Middle frontal gyrus (tissue), 1 donor: Measurements from ENCODE around the gene RBPJL.

ENCODE experiments used
- DNase-seq: peaks from one replicate; pipeline ENCODE4 v3.0.0-alpha.2; 2015; ENCODE audit warnings: low spot score; ENCODE audit errors: extremely low spot score

The RBPJL gene

DNA sequence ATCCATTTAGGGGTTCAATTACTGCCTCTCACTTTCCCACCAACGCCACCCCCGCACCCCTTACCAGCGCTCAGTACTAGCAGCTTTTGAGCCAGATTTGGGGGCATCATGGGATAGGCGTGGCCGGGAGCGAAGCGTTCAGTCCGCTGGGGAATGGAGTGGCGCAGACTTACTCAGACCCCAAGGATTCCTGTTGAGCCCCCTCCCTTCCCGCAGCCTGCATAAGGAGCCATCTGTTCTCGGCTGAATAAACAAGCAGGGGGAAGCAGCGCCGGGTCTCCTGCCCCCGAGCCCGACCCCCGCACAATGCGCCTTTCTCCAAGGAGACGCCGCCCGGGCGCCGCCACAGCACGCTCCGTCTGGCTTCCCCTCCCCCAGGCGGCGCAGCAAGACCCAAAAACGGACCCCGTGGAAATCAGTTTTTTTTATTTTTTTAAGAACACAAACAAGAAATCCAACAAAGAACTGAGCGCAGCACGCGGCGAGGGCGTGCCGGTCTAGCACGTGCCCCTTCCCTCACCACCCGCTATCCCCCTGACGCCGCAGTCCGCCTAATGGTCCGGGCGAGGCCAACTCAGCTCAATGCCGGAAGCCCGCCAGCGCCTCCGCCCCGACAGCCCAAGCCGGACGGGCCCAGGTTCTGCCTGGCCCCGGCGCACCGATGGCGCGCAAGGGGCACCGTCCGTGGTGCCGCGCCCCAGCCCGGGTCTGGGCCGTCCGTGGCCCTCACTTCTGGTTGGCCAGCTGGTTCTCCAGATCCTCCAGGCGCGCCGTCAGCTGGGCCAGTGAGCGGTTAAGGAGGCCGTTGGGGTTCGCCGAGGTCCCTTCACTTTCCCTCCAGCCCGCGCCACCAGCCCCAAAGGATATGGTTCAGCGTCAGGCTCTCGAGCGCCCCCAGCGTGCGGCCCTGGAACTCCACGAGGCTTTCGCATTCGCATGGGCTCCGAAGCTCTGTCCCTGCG lies 13.3 kb upstream of the RBPJL start:
- peak; percentile 57 for DNase-seq

DNA sequence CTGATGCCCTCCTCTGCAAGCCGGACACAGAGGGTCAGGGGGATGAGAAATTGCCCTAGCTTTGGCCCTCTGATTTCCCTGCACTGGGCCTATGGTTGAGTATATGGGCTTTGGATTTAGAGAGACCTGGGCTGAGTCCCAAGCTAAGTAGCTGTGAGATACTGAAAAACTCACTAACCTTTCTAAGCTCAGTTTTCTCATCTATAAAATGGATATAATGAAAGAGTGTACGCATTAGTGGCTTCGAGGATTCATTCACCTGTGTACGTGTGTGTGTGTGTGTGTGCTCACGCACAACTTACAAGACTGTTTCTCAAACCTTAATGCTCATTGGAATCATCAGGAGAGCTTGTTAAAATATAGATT lies 12.7 kb upstream of the RBPJL start:
- no peak for DNase-seq

DNA sequence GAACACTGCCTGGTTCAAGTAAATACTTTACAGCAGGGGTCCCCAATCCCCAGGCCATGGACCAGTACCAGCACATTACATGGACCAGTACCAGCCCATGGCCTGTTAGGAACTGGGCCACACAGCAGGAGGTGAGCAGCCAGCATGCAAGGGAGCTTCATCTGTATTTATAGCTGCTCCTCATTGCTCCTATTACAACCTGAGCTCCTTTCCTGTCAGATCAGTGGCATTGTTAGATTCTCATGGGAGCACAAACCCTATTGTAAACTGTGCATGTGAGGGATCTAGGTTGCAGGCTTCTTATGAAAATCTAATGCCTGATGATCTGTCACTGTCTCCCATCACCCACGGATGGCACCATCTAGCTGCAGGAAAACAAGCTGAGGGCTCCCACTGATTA lies 12.0 kb upstream of the RBPJL start:
- no peak for DNase-seq

DNA sequence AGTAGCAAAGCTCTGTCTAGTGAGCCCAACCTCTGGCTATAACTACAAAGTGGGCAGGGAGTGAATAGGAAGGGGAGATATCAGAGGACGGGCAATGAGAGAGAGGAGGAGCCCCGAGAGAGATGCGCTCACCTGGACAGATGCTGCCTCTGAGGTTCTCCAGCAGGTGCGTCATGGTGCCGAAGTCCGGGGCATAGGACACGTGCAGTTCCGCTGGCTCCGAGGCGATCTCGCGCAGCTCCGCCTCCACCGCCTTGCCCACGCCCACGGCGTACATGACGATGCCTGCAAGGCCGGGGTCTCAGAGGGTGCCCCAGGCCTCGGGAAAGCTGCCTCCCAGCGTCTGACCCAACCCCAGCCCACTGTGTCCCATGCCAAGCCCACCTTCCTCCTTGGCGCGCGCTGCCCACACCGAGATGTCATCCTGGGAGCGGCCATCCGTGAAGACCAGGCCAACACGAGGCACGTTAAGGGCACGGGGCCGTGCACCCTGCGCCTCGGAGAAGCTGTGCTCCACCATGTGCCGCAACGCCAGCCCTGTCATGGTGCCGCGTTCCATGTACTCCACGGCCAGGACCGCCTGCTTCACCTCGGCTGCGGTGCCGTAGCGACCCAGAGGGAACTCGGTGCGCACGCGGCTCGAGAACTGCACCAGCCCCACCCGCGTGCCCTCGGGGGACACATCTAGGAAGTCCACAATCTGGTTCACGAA lies 8.7 kb upstream of the RBPJL start:
- DNase-seq: no peak

DNA sequence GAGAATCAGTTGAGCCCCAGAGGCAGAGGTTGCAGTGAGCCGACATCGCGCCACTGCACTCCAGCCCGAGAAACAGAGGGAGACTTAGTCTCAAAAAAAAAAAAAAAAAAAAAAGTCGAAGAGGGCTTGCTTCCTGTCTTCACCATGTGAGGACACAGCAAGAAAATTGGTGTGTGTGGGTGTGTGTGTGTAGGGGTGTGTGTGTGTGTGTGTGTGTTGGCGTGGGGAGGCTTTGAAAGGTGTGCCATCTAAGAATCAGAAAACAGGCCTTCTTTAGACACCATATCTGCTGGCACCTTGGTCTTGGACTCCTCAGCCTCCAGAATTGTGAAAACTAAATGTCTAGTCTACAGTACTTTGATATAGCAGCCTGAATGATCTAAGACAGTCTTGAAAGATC lies 6.9 kb upstream of the RBPJL start:
- DNase-seq: no peak

DNA sequence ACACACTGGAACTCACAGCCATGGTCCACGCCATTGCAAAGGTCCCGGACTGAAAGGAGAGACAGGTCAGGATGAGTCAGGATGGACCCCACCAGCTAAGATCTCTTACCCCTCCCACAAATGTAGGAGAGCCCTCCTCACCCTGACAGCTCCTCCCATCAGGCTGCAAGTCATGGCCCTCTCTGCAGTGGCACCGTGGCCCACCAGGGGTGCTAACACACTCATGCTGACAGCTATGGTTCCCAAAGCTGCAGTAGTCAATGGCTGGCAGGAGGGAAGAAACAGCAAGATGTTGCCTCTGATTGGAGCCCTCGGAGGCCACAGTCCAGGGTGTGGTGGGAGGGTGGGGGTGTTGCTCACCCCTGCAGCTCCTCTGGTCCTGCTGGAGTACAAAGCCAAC lies 5.7 kb upstream of the RBPJL start:
- DNase-seq: no peak

DNA sequence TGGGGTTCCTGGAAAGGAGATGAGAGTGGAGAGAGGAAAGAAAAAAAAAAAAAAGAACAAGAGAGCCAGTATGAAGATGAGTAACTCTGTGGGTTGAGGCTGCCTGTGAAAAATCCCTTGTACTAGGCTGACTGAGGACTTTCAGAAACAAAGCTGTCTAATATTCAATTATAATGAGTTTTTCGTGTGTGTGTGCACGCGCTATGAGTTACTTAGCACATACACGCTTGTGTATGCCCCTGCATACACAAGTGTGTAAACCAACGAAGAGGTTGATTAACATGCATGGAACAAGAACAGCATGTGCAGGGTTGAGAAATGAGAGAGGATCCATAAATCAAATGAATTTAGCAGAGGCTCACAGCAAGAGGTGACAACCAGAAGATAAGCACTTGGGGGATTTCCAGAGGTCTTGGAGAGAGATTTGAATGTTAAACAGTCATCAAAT lies 4.8 kb upstream of the RBPJL start:
- DNase-seq: no peak

DNA sequence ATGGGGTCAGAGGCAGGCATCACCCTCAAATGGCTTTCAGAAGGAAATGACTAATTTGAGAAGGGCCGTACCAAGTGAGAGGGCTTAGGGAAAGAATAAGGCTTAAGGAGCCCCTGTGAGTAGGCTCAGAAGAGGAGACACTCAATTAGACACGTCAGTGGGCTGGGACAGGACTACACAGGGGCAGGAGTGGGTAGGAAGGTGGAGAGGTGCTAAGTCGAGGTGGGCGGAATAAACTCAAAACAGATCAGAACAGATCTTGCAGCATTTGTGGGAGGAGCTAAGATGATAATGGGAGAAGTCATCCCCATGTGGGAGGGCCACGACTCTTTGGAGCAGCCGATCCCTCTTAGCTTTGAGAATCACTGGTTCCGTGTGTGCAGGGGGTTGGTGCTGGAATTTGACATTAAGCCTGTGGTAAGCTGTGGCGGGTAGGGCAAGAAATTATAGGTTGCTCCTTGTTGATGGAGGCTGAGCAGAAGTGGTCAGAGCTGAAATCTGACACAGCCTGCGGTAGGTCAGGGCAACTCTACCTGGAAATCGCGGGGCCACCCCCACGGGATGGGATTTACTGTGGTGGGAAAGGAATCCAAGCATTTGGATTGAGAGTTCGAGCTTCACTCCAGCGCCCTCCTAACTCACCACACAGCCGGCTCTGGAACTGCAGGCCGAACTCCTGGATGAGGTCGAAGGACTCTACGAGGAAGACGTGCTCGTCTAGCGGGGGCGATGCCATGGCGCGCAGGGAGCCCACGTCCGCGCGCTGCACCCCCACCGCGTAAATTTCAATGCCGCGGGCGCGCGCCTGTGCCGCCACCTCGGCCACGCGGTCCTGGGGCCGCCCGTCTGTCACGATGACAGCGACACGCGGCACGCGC lies 2.8 kb upstream of the RBPJL start:
- no peak for DNase-seq

DNA sequence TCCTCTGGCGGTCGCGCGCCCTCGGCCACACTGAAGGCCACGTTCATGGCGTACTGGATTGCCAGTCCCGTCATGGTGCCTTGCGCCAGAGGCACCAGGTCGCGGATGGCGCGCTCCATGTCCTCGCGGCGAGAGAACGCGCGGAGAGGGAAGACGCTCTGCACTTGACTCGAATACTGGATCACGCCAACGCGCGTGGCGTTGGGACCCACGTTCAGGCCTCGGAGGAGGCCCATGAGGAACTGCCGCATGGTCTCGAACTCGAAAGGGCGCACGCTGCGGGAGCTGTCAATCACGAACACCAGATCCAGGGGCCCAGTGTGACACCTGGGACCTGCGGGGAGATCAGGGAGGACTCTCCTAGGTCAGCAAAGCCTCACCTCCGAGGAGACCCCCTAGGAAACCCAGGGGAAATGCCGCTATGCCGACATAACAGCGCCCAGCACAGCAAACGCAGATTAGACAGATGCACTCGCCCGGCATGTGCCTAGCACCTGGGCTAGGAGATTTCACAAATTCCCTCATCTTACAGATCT lies 2.1 kb upstream of the RBPJL start:
- no peak for DNase-seq

DNA sequence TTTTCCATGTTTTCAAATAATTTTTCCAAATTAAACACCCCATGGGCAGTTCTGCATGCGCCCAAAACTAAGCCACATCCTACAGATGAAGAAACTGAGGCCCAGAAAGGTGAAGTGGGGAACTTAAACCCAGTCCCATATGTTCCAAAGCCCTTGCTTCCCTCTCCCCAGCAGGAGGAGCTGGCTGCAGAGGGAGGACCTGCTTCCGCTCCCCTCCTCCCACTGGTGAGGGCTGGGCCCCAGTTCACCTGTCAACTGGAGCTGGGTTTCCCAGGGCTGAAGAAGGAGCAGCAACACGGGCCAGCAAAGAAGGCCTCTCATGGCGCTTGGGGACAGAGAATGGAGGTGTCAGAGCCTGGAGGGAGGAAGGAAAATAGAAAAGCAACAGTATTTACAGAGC lies 1.4 kb upstream of the RBPJL start:
- DNase-seq: no peak

DNA sequence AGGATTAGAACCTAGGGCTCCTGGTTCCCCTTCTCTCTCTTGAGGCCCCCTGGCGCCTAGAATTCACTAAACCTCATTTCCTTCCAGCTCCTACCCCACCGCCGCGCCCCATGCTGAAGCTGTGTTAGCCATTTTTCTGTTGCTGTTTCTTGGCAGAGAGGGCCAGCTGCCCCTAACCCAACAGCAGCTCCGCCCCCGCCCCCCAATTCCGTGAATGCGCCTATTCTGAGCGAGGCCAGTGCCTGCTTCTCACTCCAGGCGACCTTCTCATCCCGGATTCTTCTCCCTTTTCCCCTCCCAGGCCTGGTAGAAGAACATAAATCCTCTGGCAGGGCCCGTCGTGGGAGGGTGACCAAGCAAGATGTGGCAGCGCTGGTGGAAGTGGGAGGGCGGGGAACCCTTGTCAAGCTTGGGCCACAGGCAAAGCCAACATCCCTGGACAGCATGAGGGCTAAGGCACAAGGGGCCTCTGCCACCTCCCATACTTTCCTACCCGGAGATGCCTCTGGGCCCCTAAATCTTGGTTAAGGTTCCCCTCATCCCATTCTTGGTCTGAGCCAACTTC lies 518 bp downstream of the RBPJL start:
- DNase-seq: no peak

DNA sequence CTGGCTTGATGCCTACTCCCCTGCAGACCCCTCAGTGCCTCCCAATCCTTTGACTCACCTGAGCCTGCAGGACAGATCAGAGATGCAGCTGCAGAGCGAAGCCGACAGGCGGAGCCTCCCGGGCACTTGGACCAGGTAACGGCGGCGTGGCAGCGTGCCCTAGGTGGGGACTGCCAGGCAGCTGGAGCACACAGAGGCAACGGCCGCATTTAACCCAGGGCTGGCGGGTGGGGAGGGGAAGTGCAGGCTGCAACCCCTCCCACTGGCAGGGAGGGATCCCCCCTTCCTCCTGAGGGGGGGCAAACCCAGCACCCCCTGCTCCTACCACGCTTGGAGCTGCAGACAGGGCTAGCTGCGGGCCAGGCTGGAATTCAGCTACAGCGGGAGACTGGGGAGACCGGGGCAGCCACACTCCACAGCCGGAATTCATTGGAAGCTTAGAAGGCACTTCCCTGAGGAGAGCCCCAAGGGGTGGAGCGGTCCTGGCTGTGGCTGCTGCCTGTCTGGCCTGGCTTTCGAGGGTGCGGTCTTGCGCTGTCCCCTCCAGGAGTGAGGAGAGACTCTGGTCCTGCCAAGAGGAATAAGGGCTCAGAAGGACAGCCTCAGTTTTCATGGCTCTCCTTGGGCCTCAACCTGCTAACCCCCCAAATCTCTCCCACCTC lies 1.6 kb downstream of the RBPJL start, which contains the start of gene MATN4:
TSS of gene MATN4 (minus strand) at position 183 of the 662 bp plus-strand sequence. CDS start 2,717 bp downstream, outside the sequence.
- no peak for DNase-seq

DNA sequence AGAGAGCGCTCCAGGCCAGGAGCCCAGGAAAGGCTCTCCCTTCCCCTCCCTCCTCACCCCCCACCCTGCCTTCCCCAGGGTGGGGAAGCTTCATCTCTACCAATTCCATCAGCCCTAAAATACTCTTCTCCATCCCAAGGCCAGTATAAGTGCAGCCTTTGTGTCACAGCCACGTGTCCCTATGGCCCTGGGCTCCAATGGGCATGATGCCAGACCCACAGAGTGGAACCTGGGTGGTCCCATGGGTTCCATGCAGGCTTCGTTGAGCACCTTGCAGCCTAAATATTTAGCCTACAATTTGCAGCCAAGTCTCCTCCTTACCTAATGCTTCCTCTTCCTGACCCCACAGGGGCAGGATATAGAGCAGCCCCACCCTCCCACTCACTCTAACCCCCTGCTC lies 2.4 kb downstream of the RBPJL start:
- DNase-seq: no peak

DNA sequence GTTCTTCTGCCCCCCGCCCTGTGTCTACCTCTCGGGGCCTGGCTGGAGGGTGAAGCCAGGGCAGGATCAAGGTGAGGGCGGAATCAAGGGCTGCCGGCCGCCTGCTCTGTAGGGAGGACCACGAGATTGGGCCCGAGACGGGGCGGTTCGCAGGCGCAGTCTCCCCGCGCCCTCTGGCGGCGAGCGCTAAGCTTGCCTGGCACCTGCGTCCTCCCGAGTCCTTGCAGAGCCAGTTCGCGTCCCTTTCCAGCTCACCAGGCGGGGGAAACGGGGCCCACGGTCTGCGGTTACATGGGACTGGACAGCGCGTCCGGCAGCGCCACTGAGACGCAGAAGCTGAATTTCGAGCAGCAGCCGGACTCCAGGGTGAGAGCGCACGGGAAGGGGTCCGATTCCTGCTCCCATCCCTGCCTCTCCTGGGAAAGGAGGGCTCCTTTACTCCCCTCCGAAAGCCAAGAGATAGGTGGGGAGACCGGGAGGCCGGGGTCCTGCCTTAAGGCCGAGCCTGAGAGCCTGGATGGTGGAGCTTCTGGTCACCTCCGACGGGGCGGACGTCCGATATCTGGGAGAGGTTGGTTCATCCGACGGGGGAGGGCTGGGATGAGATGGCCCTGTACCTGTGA lies 5.1 kb downstream of the RBPJL start:
- no peak for DNase-seq

DNA sequence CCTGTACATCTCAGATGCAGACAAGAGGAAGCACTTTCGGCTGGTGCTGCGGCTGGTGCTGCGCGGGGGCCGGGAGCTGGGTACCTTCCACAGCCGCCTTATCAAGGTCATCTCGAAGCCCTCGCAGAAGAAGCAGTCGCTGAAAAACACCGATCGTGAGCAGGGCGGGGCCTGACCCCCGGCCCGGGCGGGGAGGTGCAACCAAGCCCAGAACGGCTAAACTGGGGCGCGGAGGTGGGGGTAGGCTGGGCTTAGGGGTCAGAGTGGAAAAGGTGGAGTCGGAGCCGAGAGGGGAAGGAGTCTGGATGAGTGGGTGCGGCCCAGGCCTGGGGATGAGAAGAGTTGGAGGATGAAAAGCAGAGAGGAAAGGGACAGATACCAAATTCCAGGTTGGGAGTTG lies 5.6 kb downstream of the RBPJL start:
- no peak for DNase-seq

DNA sequence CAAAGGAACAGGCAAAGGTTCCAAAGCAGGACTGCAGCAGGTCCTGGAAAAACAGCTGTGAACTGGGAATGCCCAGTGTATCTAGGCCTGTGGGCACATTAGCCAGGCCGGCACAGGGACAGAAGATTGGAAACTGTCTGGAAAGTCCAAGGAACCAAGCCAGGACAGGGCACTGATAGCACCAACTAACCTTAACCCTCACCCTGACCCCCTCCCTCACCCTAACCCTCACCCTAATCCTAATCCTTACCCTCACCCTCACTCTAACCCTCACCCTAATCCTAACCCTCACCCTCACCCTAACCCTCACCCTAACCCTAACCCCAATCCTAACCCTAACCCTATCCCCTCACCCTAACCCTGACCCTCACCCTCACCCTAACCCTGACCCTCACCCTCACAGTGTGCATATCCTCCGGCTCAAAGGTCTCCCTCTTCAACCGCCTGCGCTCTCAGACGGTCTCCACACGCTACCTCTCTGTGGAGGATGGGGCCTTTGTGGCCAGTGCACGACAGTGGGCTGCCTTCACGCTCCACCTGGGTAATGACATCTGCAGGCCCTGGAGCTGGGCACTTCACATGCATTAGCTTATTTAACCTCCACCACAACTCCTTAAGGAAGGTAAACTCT lies 6.5 kb downstream of the RBPJL start:
- no peak for DNase-seq

DNA sequence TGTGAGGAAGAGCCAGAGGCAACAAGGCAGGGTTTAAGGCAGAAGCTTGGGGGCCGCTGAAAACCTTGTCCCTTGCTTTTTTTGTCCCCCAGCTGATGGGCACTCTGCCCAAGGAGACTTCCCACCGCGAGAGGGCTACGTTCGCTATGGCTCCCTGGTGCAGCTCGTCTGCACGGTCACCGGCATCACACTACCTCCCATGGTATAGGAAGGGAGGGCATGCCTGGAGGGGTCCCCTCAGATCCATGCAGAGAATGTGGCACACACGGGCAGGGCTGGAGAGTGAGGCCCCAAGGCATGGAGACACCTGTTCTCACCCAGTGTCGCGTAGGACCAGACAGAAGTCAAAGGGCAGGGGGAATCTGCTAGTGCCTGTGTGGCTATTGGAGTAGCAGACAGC lies 7.3 kb downstream of the RBPJL start:
- no peak for DNase-seq

DNA sequence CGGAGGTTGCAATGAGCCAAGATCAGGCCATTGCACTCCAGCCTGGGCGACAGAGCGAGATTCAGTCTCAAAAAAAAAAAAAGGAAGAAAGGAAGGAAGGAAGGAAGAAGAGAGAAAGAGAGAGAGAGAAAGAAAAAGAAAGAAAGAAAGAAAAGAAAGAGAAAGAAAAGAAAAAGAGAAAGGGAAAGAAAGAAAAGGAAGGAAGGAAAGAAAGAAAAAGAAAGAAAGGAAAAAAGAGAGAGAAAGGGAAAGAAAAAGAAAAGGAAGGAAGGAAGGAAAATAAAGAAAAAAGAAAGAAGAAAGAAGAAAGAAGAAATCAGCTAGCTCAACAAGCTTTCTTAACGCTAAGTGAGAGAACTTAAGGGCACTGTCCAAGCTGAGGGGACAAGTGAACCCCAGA lies 9.0 kb downstream of the RBPJL start:
- DNase-seq: no peak
